GM12864 (cell line): Measurements from ENCODE around the gene C14orf119.

Experiments used
- DNase-seq: peaks from one replicate; pipeline ENCODE4 v3.0.0-alpha.2; 2011; ENCODE audit warnings: low read depth
- H3K4me3 ChIP-seq: 2 replicates; pipeline ENCODE4 v1.5.1; 2011; ENCODE audit warnings: mild to moderate bottlenecking, low read depth, low read length, control low read depth
- TF ChIP-seq, protein P1 (sequence below): IDR thresholded peaks from 2 replicates; pipeline ENCODE4 v1.5.1; 2011; ENCODE audit warnings: low read depth, mild to moderate bottlenecking, moderate library complexity, low read length, control low read depth, inconsistent platforms; ENCODE audit errors: missing control alignments

C14orf119 gene

GRCh38 chr14:23127861-23128260, 32.6 kb downstream of the C14orf119 start:
- DNase-seq = no peak
- TF ChIP-seq, protein P1, sequence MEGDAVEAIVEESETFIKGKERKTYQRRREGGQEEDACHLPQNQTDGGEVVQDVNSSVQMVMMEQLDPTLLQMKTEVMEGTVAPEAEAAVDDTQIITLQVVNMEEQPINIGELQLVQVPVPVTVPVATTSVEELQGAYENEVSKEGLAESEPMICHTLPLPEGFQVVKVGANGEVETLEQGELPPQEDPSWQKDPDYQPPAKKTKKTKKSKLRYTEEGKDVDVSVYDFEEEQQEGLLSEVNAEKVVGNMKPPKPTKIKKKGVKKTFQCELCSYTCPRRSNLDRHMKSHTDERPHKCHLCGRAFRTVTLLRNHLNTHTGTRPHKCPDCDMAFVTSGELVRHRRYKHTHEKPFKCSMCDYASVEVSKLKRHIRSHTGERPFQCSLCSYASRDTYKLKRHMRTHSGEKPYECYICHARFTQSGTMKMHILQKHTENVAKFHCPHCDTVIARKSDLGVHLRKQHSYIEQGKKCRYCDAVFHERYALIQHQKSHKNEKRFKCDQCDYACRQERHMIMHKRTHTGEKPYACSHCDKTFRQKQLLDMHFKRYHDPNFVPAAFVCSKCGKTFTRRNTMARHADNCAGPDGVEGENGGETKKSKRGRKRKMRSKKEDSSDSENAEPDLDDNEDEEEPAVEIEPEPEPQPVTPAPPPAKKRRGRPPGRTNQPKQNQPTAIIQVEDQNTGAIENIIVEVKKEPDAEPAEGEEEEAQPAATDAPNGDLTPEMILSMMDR = no peak
- H3K4me3 ChIP-seq = no peak overlapping the region

DNA sequence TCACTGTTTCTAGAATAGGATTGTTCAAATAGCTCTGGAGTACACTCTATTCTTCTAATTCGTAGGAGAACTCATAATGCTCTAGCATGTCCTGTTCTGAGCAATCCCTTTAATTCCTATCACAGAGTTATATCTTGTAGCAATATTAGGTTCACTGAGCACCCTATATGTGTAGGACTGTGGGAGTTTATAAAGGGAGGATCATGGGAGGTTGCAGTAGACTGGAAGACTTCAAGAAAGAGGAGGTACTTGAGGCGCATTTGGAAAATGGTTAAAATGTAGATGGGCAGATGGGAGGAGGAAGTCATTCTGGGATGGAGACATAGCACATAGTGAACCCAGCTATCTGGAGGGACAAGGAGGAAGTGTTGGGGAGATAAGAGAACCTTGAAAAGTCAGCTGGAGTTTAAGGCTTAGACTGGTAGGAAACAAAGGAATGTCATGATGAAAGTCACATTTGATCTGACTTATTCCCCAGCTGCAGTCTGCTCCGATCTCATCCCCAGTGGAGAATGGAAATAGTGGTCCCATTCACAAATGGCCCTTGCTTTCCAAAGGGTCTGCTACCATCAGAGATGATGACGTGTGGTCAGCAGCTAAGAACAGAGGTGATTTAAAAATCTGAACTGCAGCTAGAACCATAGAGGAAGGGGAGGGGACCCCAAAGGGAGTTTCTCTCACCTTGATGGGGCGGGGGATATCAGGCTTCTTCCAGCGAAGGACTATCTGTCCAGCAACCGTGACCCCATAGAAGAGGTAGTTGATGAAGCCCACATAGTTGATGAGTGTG, 33.9 kb downstream of the C14orf119 start:
- TF ChIP-seq, protein P1 = no peak
- DNase-seq = no peak
- H3K4me3 ChIP-seq = no peak overlapping the region

DNA sequence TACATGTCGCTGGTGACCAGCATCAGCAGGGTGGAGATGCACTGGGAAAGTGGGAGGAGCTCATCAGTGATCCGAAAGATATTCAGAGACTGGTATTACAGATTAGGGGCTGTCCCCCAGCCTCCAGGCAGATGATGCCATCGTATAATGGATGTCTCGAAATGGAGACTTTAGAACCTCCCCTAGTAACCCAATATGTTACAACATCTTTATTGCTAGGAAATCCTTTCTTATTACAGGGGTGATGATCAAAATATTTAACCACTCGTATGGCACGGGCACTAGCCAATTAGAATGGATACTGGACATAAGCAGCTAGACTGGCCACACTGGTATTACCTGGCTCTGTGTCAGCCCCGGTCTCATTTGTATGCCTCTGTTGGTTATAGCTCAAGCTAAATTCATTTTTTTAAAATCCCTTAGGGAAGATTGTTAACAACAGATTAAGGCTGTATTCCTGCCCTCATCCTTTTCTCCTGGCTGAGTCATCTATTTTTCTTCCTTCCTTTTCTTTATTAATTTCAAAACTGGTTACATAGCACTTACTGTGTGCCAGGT, 34.5 kb downstream of the C14orf119 start:
- no peak for DNase-seq
- TF ChIP-seq, protein P1 = no peak
- H3K4me3 ChIP-seq = no peak overlapping the region

DNA sequence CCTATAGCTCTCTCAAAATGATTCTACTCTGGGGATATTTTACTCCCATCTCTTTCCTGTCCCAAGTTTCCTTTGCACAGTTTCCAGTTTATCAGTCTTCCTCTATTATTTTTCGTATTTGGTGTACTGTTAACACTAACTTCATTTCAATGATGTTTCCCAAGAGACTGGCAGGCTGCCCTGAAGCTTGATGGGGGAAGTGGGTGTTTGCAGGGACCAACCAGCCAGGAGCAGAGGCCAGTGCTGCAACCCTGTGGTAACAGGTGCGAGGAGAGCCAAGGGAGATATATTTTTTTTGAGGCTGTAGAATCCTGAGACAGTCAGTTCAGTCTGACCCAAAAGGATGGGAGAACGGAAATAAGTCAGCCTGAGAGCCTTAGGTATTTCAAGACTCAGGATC, 35.6 kb downstream of the C14orf119 start:
- TF ChIP-seq, protein P1 = no peak
- DNase-seq = no peak
- H3K4me3 ChIP-seq = no peak overlapping the region

- DNase-seq = no peak
- TF ChIP-seq, protein P1 = no peak
- no peak overlapping the region for H3K4me3 ChIP-seq
Measured at GRCh38 chr14:23131482-23131881, 36.2 kb downstream of the C14orf119 start.

GRCh38 chr14:23132970-23133369, 37.7 kb downstream of the C14orf119 start:
- TF ChIP-seq, protein P1 = no peak
- no peak overlapping the region for H3K4me3 ChIP-seq
- DNase-seq = no peak
